Esophagus squamous epithelium (tissue), 5 donors: ENCODE measurements around the gene KRT39. TPM values are rescaled to one million over a fixed set of nuclear protein-coding genes. Genes with fewer than 3 reads are reported as not detected.

Source experiments
- DNase-seq: peaks from one replicate; lab custom pipeline; 2025; lab: John Stamatoyannopoulos, UW
- H3K27ac ChIP-seq, 4 donors: fragments of 200-600 bp; sonication (generic); one replicate each; pipeline ENCODE4 v1.5.1; 2016 to 2019; ENCODE audit warnings: mild to moderate bottlenecking in 1 of 4
- H3K27me3 ChIP-seq, 4 donors: fragments of 200-600 bp; sonication (generic); 1 replicate in 3 of 4; 2 replicates in 1 of 4; pipeline versions ENCODE4 v1.5.1 to v1.6.0; 2017 to 2021; ENCODE audit warnings: antibody characterized with exemption in 1 of 4
- H3K36me3 ChIP-seq, 3 donors: fragments of 200-600 bp; sonication (generic); one replicate each; pipeline ENCODE4 v1.5.1; 2016 to 2019
- H3K4me1 ChIP-seq, 3 donors: fragments of 200-600 bp; sonication (generic); one replicate each; pipeline ENCODE4 v1.5.1; 2017 to 2019
- H3K4me3 ChIP-seq, 4 donors: fragments of 200-600 bp; sonication (generic); 1 replicate in 3 of 4; 2 replicates in 1 of 4; pipeline ENCODE4 v1.5.1; 2016 to 2019; ENCODE audit warnings: mild to moderate bottlenecking in 2 of 4, moderate library complexity in 1 of 4
- H3K9me3 ChIP-seq, 3 donors: fragments of 200-600 bp; sonication (generic); one replicate each; pipeline ENCODE4 v1.5.1; 2016 to 2019
- CTCF ChIP-seq, 6 experiments: fragments of 450-650 bp in 4 of 6; fragments of 200-600 bp in 2 of 6; sonication (generic) in 2 of 6; IDR thresholded peaks; one replicate each; pipeline ENCODE4 v1.5.1; 2016 to 2019; ENCODE audit warnings: antibody characterized with exemption in 6 of 6, mild to moderate bottlenecking in 4 of 6, moderate library complexity in 4 of 6
- POLR2A ChIP-seq, 4 donors: fragments of 450-650 bp; IDR thresholded peaks; one replicate each; pipeline ENCODE4 v1.6.1; 2017; ENCODE audit warnings: antibody characterized with exemption in 4 of 4, mild to moderate bottlenecking in 4 of 4, moderate library complexity in 3 of 4
- WGBS, 2 donors: methylation state at CpG; one replicate each; pipeline ENCODE4 v1.1.5; 2018; 5-methylcytosine and 5-hydroxymethylcytosine counted together
- intact Hi-C: fragments of 100-400 bp; cut with DNase I; formaldehyde crosslinking; loops from one replicate; pipeline ENCODE4 v1.15.0; 2022
- total RNA-seq, 4 donors: library from RNA; depleted of rRNA; stranded (reverse); fragments of >200 nt; gene quantifications; one replicate each; pipeline ENCODE4 v1.1.0, GENCODE V29; 2016
- donor health status: DM: yes; HTN: yes; CAD: no.

KRT39 gene
- total RNA-seq, 4 donors from 2014 or later, result not detected

DNA sequence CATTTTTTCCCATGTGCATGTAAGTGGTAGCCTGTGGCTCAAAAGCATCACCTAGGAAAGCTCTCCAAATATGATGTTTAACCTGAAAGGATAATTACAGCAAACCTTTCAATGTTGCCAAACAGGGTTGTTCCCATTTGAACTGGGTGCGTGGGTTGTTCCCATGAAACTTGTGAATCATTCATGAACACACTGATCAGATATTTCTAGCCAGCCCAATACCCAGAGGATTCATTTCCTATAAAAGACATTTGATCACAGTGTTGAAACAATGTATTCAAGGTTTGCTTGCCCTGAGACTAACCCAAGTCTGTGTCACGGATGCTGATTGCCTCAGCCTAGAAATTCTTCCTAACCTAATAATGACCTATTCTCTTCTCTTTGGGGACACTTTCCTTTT lies 12.9 kb downstream of the KRT39 start:
- 51 to 57% methylated on average over 2 of the region's 2 CpGs for WGBS, 2 donors
- DNase-seq, result no peak
- Histone ChIP-seq H3K9me3 (no peaks in the 10 kb centered on the region), H3K36me3 (no peaks in the 10 kb centered on the region), H3K27me3 (peaks cover 0 to 27% (median 0%) of the 10 kb centered on the region in 4 donors), H3K4me3 (no peak overlapping the region), H3K27ac (peak overlapping the region; percentile 5 to 74 (median 44)), H3K4me1 (peaks cover 4 to 62% (median 29%) of the 10 kb centered on the region in 3 donors)
- intact Hi-C loops, result no loop called here
- TF ChIP-seq CTCF (IDR thresholded peaks at IDR 0.05), result no peak
- no peak for TF ChIP-seq POLR2A (IDR thresholded peaks at IDR 0.05)

GRCh38 chr17:40952661-40953060 lies 14.1 kb downstream of the KRT39 start:
- no peak for DNase-seq
- intact Hi-C loops, result no loop called here
- WGBS, 2 donors, result 13 to 25% methylated on average over 1 of the region's 1 CpG
- H3K27ac ChIP-seq, result peak overlapping the region in 3 of 4 donors; percentile 64 to 74 (median 65)
- peaks cover 0 to 39% (median 0%) of the 10 kb centered on the region in 4 donors for H3K27me3 ChIP-seq
- peaks cover 0 to 49% (median 23%) of the 10 kb centered on the region in 3 donors for H3K4me1 ChIP-seq
- no peaks in the 10 kb centered on the region for H3K9me3 ChIP-seq
- no peak for TF ChIP-seq POLR2A (IDR thresholded peaks at IDR 0.05)
- no peak for TF ChIP-seq CTCF (IDR thresholded peaks at IDR 0.05)
- no peaks in the 10 kb centered on the region for H3K36me3 ChIP-seq
- H3K4me3 ChIP-seq, result no peak overlapping the region

- no peak for TF ChIP-seq CTCF (IDR thresholded peaks at IDR 0.05)
- H3K27me3 ChIP-seq, result peaks cover 0 to 41% (median 0%) of the 10 kb centered on the region in 4 donors
- no peaks in the 10 kb centered on the region for H3K9me3 ChIP-seq
- 74 to 85% methylated on average over 2 of the region's 2 CpGs for WGBS, 2 donors
- DNase-seq, result no peak
- peak overlapping the region in 2 of 4 donors; percentile 12 to 14 for H3K27ac ChIP-seq
- intact Hi-C loops, result no loop called here
- no peaks in the 10 kb centered on the region for H3K36me3 ChIP-seq
- peaks cover 0 to 44% (median 18%) of the 10 kb centered on the region in 3 donors for H3K4me1 ChIP-seq
- H3K4me3 ChIP-seq, result no peak overlapping the region
Measured at GRCh38 chr17:40952154-40952553, 14.6 kb downstream of the KRT39 start.

GRCh38 chr17:40951011-40951622 lies 15.6 kb downstream of the KRT39 start:
- H3K4me3 ChIP-seq, result no peak overlapping the region
- no peak for DNase-seq
- no peaks in the 10 kb centered on the region for H3K9me3 ChIP-seq
- TF ChIP-seq CTCF (IDR thresholded peaks at IDR 0.05), result no peak
- WGBS, 2 donors, result 79 to 92% methylated on average over 2 of the region's 2 CpGs
- intact Hi-C loops, result no loop called here
- no peaks in the 10 kb centered on the region for H3K36me3 ChIP-seq
- H3K27me3 ChIP-seq, result peaks cover 0 to 51% (median 0%) of the 10 kb centered on the region in 4 donors
- H3K27ac ChIP-seq, result no peak overlapping the region
- peaks cover 0 to 34% (median 9%) of the 10 kb centered on the region in 3 donors for H3K4me1 ChIP-seq

DNA sequence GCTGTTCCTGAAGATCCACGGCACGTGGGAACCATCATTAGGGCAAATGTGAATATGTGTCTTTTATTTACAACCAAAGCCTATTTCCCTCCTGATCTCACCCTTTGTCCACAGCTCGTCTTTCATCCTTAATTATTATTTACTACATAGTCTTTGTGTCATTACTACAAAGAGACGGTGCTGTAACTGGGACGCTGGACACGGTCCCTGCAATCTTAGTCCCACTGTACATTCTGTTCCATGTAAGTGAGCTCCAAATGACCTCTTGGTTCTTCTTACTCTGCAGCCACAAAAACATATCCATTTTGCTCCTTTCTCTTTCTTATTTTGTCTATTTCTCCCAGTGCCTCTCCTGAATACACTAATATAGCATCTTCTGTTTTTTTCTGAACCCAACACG lies 16.6 kb downstream of the KRT39 start:
- no peak overlapping the region for H3K4me3 ChIP-seq
- intact Hi-C loops, result no loop called here

More for the DNA sequence above, 16.6 kb downstream of the KRT39 start:
- Histone ChIP-seq H3K27me3 (peaks cover 0 to 55% (median 0%) of the 10 kb centered on the region in 4 donors), H3K36me3 (no peaks in the 10 kb centered on the region), H3K4me1 (peaks cover 0 to 30% (median 9%) of the 10 kb centered on the region in 3 donors), H3K27ac (no peak overlapping the region), H3K9me3 (no peaks in the 10 kb centered on the region)
- TF ChIP-seq POLR2A (IDR thresholded peaks at IDR 0.05) (no peak), CTCF (IDR thresholded peaks at IDR 0.05) (no peak)
- no peak for DNase-seq
- WGBS, 2 donors, result 73 to 83% methylated on average over 7 of the region's 7 CpGs
